Activated CD4-positive, CD25-positive, alpha-beta regulatory T cell treated with anti-CD3 and anti-CD28 coated beads, Interleukin-2, amount 50 U/mL, for 24 hours (primary cell): ENCODE results near the gene ZBTB24.

ENCODE experiments used
- ATAC-seq, 2 donors: fragments of 150-1000 bp; cut with Tn5 transposase; one replicate each; pipeline ENCODE4 v1.10.0; 2021; ENCODE audit warnings: mild to moderate bottlenecking in 1 of 2, moderate library complexity in 1 of 2

The ZBTB24 gene

DNA sequence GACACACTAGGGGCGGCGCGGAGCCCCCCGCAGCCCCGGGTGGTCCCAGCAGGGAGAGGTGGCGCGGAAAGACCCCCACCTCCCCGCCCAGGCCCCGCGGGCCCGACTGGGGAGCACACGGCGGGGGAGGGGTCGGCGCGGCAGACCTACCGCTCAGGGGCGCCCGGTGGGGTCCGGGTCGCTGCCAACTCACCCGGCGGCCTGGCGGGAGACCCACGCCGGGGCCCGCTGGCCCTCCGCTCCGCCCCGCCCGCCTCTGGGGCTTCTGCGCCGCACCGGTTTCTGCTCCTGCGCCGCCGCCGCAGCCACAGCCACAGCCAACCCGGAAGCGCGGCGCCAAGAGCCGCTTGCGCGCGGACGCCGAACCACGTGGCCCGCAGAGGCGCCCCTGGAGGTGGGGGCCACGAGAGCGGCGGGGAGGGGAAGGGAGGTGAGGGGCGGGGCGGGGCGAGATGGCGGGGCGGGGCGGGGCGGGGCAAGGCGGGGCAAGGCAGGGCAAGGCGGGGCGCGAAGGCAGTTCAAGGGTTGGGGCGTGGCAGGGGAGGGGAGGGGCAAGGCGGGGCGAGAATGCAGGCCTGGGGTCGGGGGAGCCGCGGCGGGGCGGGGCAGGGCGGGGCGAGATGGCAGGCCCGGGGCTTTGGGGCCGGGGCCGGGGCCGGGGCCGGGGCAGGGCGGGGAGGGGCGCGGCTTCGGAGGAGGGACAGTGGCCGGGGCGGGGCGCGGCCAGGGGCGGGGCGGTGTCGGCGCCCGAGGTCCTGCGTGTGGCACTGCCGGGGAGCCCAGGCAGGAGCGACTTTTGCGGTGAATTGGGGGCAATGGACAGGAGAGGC lies at the start of gene ZBTB24:
TSS of gene ZBTB24 (minus strand) at position 315 of the 830 bp plus-strand sequence. CDS start 1,193 bp downstream, outside the sequence.
- peak; percentile 84 for ATAC-seq

DNA sequence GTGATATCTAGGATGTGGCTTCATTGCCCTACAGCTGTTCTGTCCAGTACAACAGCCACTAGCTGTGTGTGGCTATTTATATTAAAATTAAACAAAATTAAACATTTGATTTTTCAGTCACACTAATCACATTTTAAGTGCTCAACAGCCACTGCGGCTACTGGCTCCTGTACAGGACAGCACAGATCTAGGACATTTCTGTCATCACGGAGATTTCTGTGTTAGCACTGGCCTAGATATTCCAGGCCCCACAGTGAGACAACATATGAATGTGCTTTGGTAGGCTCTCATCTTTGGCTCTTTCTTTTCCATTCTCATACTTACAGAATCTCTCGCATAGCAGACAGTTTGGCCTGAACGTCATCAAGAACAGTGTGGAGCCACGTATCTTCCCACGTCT lies 48.4 kb upstream of the ZBTB24 start:
- no peak for ATAC-seq

- no peak for ATAC-seq
Measured at GRCh38 chr6:109527989-109528388, 45.0 kb upstream of the ZBTB24 start.

GRCh38 chr6:109526905-109527628 lies 44.0 kb upstream of the ZBTB24 start:
- peak; percentile 76 to 81 for ATAC-seq

GRCh38 chr6:109524129-109524528 lies 41.1 kb upstream of the ZBTB24 start:
- ATAC-seq, result no peak

DNA sequence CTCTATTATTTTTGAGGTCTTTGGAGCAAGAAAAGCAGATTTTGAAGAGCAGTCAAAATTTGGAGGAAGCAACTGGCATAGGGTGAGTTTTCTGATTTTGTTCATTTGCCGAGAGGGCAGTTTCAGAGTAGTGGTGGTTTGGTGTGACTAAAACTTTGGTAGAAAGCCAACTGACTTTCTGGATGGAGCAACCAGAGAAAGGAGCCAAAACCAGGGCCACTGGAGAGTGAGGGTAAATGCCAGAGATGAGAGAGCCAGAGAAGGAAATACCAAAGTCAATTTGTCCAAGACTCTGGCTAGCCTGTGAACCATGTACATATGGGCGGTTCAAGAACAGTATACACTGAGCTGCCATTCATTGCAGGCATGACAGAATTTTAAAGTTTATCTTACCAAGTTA lies 40.5 kb upstream of the ZBTB24 start:
- ATAC-seq, result no peak

DNA sequence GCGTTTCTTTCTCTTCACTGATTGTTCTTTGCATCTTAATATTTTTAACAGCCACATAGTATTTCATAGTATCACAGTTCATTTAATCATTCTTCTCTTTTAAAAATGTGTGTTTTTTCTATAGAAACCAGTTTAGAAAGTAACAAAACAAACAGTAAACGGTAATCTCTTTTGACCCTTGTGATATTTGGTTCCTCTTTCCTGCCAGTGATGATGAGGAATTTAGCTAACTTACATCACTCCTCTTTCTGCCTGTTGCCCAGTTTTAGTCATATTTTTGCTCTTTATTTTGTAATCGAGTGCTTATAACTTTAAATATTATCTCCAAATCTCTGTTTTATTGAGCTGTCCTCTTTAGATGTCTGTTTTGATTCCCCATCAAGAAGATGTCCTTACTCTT lies 38.1 kb upstream of the ZBTB24 start:
- no peak for ATAC-seq

- ATAC-seq, result peak in 1 of 2 donors; percentile 38
Measured at GRCh38 chr6:109519647-109520046, 36.6 kb upstream of the ZBTB24 start.

GRCh38 chr6:109516929-109517328 lies 33.9 kb upstream of the ZBTB24 start:
- no peak for ATAC-seq

DNA sequence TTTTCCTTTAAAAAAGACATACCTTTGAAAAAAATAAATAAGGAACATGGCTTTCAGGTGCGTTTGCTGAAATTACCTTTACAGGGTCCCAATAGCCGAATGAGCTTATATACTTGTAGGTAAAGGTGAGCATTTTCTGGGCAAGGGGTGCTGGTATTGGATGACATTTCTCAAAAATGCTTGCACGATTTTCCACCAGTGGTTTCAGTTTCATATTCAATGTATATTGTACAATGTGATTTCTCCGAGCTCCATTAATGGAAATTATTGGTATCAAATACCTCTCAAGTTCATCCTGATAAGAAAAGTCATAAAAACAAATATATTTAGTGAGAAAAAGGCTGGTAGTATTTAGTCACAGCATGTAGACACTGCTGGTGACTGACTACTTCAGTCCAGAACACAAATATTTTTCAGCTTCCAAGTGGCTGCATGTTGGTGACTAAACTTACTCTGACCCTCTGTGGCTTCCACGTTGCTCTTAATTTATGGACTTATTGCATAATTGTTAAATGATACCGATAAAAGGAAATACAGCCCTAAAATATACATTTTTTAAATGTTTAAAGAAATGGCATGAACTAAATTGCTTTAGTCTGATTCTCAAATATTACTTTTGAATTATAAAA lies 32.9 kb upstream of the ZBTB24 start:
- peak; percentile 67 to 69 for ATAC-seq

DNA sequence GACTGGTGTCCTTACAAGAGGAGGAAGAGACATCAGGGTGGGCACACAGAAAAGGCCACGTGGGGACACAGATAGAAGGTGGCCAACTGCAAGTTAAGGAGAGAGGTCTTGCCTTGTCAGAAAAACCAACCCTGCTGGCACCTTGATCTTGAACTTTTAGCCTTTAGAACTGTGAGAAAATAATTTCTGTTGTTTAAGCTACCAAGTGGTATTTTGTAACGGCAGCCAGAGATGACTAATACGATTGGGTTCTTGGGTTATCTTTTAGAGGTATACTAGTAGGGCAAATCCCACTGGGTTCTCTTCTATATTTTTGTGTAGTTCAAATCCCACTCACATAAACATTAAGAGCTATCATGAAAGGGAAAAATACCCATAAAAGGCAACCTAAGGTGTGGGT lies 31.9 kb upstream of the ZBTB24 start:
- peak in 1 of 2 donors; percentile 28 for ATAC-seq

DNA sequence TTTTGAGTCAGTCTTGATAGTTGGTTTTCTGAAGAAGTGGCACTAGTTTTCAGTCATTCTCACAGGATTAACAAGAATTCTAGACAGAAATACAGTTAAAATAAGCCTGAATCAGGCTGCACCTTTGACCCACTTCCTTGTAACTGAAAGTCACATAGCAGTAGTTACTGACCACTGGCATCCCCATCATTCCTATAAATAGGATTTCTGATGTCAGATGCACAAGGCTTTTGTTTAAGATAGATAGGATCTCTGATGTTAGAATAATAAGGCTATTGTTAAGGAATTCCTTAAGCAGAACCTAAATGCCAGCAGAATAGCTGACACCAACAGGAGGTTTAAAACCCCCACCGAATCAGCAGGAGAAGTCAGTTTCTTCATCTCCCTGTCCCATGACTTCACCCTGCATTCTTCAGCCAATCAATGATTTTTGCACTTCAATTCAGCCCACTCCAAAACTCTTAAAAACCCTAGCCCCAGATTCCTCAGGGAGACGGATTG lies 30.6 kb upstream of the ZBTB24 start:
- no peak for ATAC-seq

GRCh38 chr6:109512271-109512817 lies 29.3 kb upstream of the ZBTB24 start:
- ATAC-seq, result no peak

GRCh38 chr6:109511832-109512231 lies 28.8 kb upstream of the ZBTB24 start:
- ATAC-seq, result no peak

DNA sequence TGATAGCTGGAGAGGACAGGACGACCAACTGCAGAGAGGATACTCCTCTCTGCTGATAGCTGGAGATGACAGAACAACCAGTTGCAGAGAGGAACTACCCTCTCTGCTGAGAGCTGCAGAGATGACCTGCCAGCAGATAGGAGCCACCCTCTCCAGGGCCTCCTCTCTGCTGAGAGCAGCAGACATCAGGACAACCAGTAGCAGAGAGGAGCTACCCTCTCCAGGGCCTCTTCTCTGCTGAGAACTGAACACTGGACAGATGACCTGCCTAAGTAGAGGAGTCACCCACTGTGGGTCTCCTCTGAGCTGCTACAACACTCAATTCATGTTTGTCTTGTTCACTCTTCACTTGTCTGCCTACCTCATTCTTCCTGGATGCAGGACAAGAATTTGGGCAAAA lies 27.3 kb upstream of the ZBTB24 start:
- no peak for ATAC-seq

DNA sequence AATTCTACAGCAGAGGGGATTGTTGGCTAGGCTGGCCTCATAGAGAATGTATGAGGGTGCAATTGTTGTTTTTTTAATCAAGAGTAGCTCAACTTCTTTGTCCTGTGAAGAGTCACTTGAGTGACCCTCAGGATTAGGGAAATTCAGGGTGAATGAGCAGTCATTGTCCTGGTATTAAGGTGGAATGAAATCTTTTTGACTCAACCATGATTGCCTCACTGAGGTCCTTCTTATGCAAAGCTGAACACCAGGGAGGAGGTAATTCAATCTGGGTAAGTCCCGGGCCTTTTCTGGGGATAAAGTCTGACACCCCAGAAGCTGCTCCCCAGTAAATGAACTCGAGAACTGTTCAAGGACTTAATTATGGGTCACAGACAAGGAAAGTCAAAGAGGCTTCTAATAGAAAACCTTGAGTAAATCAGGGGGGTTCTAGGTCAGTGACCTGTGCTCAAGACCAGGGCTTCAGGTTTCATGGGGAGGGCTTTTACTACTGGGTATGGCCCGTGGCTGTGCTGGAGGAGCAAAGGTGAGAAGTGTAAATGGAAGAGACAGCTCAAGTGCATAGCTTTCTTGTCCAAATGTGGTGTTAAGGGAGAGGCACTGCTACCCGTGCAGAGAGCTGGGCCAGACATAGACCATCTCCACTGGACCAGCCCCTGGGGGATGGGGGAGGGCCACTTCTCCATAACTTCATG lies 25.3 kb upstream of the ZBTB24 start:
- ATAC-seq, result no peak

DNA sequence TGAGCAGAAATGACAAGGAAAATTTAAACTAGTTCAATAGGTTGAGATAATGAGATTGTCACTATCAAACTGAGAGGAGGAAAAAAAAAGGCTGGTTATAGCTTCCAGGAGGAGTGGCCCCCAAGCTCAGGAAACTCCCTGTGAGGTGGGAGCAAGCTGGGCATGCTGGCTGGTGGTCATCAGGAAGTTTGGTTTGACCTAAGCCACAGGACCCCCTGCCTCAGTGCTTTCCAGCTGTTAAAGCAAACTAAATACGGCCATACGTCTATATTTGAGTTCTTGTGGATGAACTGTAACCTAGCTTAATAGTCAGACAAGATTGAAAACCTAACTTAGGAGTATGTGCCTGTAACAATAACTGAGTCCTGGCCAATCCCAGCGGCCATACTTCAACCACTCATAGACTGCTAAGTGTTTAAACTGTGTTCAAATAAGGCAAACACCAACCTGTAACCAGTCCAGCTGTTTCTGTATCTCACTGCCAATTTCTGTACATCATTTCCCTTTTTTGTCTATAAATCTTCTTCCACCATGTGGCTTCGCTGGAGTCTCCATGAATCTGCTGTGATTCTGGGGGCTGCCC lies 24.6 kb upstream of the ZBTB24 start:
- no peak for ATAC-seq

- no peak for ATAC-seq
Measured at GRCh38 chr6:109506841-109507240, 23.8 kb upstream of the ZBTB24 start.

DNA sequence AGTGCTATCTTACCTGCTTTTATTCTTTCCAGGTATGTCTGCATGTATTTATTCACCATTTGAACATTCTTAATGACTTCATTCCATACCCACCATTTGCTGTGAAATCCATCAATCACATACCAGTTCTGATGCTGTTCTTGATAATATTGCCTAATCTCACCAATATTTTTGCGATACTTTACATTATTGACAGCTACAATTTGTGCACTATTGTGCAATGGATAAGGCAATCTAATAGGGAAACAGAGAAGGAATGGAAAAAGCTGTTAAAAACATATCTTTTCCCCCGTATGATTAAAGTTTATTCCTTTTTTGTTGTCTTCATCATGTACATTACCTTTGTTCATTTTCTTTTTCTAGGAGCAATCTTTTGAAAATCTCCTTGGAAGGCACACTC lies 23.3 kb upstream of the ZBTB24 start:
- ATAC-seq, result no peak

GRCh38 chr6:109503327-109504224 lies 20.6 kb upstream of the ZBTB24 start:
- ATAC-seq, result no peak

DNA sequence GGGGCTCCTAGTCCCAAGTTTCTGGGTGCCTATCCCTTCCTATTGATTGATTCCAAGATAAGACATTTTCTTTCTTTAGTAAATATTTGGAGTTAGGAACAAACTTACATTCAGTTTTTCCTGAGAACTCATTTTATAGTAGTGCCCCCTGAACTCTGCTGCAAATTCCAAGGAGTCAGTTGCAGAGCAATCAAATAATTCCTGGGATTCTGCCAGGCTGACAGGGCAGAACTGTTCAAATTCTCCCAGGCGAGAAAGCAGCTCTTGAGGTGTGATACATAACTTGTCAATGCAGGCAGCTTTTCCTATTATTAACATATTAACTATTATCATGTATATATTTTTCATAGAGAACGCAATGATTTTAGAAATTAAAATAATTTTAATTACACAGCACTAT lies 15.9 kb upstream of the ZBTB24 start:
- ATAC-seq, result no peak
